ENCODE data around the gene DAPK2.

DNA sequence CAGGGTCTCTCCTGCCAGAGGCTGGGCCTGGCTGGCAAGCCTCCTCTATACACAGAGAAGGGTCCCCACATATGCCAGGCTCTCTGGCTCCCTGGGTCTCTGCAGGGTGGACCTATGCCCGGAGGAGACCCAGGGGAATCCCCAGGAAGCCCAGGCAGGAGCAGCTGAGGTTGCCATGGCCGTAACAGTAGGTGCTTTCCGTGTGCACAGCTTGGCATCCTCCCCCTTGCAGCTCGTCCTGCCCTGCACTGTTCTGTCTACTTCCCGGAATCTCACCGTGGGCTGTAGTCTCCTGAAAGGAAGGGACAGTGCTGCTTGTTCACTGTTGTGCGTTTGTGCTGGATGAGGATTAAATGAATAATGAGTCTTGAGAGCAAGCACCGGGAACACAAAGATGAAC, 47.8 kb downstream of the DAPK2 start:
- TF ChIP-seq CTCF (IDR thresholded peaks at IDR 0.05; ENCODE audit: insufficient read depth, low read depth, low read length) (no peak), EZH2 (IDR thresholded peaks at IDR 0.05; ENCODE audit: insufficient read depth, low read length) (no peak)
